Measurements from ENCODE around the gene LRRC17. TPM values are rescaled to one million over a fixed set of nuclear protein-coding genes. Genes with fewer than 3 reads are reported as not detected.

The LRRC17 gene
- total and polyA plus RNA-seq, 12 donors, result 1.5 to 26.3 (median 3.3) TPM

DNA sequence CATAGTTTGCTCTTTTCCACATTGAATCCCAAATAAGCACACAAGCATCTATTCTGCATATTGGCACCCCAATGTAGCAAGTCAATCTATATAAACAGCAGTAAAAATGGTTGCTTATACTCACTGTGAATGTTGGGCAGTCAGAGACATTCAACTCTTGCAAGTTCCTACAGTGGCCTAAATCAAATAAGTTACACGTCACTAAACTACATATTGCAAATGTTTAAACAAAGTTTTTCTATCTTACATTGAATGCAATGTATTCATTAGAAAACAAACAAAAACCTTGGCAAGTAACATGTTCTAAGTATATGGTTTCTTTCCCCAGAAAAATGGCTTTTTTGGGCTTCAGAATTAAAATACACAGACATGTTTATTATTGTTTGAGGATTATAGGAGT, 19.0 kb downstream of the LRRC17 start:
- Histone ChIP-seq H3K4me3 (no peak overlapping the region), H3K27me3 (no peaks in the 10 kb centered on the region), H3K4me1 (replicated peaks in 1 of 2) (peaks cover 0 to 15% of the 10 kb centered on the region in 2 donors), H3K27ac (no peak overlapping the region), H3K9me3 (replicated peaks in 1 of 3) (no peaks in the 10 kb centered on the region), H3K36me3 (replicated peaks in 1 of 2) (no peaks in the 10 kb centered on the region)
- intact Hi-C loops (cut with DNase I), result no loop called here
- WGBS, 4 donors, result 91 to 96% (median 92%) methylated on average over 1 of the region's 1 CpG
- no peak for DNase-seq
- TF ChIP-seq, protein P1, sequence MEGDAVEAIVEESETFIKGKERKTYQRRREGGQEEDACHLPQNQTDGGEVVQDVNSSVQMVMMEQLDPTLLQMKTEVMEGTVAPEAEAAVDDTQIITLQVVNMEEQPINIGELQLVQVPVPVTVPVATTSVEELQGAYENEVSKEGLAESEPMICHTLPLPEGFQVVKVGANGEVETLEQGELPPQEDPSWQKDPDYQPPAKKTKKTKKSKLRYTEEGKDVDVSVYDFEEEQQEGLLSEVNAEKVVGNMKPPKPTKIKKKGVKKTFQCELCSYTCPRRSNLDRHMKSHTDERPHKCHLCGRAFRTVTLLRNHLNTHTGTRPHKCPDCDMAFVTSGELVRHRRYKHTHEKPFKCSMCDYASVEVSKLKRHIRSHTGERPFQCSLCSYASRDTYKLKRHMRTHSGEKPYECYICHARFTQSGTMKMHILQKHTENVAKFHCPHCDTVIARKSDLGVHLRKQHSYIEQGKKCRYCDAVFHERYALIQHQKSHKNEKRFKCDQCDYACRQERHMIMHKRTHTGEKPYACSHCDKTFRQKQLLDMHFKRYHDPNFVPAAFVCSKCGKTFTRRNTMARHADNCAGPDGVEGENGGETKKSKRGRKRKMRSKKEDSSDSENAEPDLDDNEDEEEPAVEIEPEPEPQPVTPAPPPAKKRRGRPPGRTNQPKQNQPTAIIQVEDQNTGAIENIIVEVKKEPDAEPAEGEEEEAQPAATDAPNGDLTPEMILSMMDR (IDR thresholded peaks at IDR 0.05), result no peak
- no peak for TF ChIP-seq POLR2A (IDR thresholded peaks at IDR 0.05)

DNA sequence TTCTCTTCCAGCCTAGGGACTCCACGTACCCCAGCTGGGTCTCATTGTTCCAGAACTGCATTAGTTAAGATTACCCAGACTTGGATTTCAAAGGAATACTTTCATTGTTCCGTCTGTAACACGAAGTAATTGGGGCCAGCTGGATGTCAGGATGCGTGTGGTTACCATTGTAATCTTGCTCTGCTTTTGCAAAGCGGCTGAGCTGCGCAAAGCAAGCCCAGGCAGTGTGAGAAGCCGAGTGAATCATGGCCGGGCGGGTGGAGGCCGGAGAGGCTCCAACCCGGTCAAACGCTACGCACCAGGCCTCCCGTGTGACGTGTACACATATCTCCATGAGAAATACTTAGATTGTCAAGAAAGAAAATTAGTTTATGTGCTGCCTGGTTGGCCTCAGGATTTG, 21.0 kb downstream of the LRRC17 start:
- TF ChIP-seq, protein P1 (IDR thresholded peaks at IDR 0.05), result no peak
- no peak for TF ChIP-seq POLR2A (IDR thresholded peaks at IDR 0.05)
- intact Hi-C loops (cut with DNase I), result no loop called here
- Histone ChIP-seq H3K27me3 (no peaks in the 10 kb centered on the region), H3K9me3 (replicated peaks in 1 of 3) (no peaks in the 10 kb centered on the region), H3K27ac (peak overlapping the region in 3 of 5 donors; percentile 35 to 73 (median 41)), H3K4me3 (no peak overlapping the region), H3K36me3 (replicated peaks in 1 of 2) (no peaks in the 10 kb centered on the region), H3K4me1 (replicated peaks in 1 of 2) (peaks cover 0 to 21% of the 10 kb centered on the region in 2 donors)
- DNase-seq, result peak; percentile 28 to 88 (median 37)
- WGBS, 4 donors, result 53 to 79% (median 73%) methylated on average over 15 of the region's 15 CpGs

DNA sequence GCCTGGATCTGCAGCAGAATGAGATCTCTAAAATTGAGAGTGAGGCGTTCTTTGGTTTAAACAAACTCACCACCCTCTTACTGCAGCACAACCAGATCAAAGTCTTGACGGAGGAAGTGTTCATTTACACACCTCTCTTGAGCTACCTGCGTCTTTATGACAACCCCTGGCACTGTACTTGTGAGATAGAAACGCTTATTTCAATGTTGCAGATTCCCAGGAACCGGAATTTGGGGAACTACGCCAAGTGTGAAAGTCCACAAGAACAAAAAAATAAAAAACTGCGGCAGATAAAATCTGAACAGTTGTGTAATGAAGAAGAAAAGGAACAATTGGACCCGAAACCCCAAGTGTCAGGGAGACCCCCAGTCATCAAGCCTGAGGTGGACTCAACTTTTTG, 21.4 kb downstream of the LRRC17 start:
- Histone ChIP-seq H3K27me3 (no peaks in the 10 kb centered on the region), H3K27ac (peak overlapping the region in 3 of 5 donors; percentile 35 to 73 (median 41)), H3K9me3 (replicated peaks in 1 of 3) (no peaks in the 10 kb centered on the region), H3K4me3 (no peak overlapping the region), H3K4me1 (replicated peaks in 1 of 2) (peaks cover 0 to 24% of the 10 kb centered on the region in 2 donors), H3K36me3 (replicated peaks in 1 of 2) (no peaks in the 10 kb centered on the region)
- TF ChIP-seq, protein P1 (IDR thresholded peaks at IDR 0.05), result no peak
- no peak for TF ChIP-seq POLR2A (IDR thresholded peaks at IDR 0.05)
- WGBS, 4 donors, result 78 to 86% (median 84%) methylated on average over 8 of the region's 8 CpGs
- no peak for DNase-seq
- intact Hi-C loops (cut with DNase I), result no loop called here

DNA sequence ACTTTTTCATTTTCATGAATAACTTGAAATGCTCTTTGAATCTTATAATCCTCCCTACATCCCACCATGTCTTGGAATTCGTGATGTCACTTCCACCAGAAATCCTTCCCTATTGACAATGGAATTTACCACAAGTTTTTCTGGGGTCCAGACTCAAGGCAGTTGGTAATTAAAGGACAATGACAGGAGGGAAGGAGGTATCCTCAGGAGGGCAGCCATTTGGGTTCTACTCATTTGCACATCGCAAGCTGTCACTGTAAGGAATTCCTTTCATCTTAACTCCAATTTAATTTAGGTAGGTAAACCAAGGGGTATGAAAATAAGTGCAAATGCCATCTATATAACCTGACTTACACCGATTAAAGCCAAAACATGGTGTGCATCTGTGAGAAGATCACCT, 21.9 kb downstream of the LRRC17 start:
- 84 to 86% (median 86%) methylated on average over 3 of the region's 3 CpGs for WGBS, 4 donors
- no peaks in the 10 kb centered on the region for H3K27me3 ChIP-seq
- H3K4me1 ChIP-seq (replicated peaks in 1 of 2), result peaks cover 0 to 24% of the 10 kb centered on the region in 2 donors
- TF ChIP-seq, protein P1 (IDR thresholded peaks at IDR 0.05), result no peak
- no peak for TF ChIP-seq POLR2A (IDR thresholded peaks at IDR 0.05)
- DNase-seq, result no peak
- no peak overlapping the region for H3K4me3 ChIP-seq
- no peaks in the 10 kb centered on the region for H3K9me3 ChIP-seq (replicated peaks in 1 of 3)
- H3K36me3 ChIP-seq (replicated peaks in 1 of 2), result no peaks in the 10 kb centered on the region
- H3K27ac ChIP-seq, result peak overlapping the region in 2 of 5 donors; percentile 65 to 73
- intact Hi-C loops (cut with DNase I), result no loop called here

Measured in adrenal gland (tissue), 12 donors.